GM21723 (cell line): ENCODE results near the gene FHAD1.
"Not testable (repeated sequence)": the region's sequence is repeated elsewhere in the genome, so short reads cannot be mapped to it uniquely, and the experiment has no call there.

Experiments
- ATAC-seq: cut with Tn5 transposase; IDR thresholded peaks from one replicate; pipeline ENCODE4 v1.9.1; 2021; ENCODE audit warnings: mild to moderate bottlenecking, moderate library complexity; ENCODE audit not compliant: unreplicated experiment

Gene FHAD1

DNA sequence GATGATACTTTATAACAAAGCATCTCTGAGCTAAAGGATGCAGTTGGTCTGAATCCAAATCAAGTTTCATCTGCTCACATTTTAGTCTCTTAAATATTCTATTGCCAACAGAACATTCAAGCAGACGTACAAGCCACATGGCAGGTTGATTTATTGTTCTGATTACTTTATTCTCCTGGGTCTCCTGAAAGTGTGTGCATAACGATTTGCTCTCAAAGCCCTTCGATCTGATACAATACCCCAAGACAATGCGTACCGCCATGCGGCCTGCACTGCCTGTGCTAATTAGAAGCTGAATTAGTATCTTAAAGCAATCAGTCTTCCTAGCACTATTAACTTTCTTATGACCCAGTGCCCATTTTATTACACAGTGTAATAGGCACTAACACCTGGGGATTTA lies 56.9 kb downstream of the FHAD1 start:
- ATAC-seq, result no peak

DNA sequence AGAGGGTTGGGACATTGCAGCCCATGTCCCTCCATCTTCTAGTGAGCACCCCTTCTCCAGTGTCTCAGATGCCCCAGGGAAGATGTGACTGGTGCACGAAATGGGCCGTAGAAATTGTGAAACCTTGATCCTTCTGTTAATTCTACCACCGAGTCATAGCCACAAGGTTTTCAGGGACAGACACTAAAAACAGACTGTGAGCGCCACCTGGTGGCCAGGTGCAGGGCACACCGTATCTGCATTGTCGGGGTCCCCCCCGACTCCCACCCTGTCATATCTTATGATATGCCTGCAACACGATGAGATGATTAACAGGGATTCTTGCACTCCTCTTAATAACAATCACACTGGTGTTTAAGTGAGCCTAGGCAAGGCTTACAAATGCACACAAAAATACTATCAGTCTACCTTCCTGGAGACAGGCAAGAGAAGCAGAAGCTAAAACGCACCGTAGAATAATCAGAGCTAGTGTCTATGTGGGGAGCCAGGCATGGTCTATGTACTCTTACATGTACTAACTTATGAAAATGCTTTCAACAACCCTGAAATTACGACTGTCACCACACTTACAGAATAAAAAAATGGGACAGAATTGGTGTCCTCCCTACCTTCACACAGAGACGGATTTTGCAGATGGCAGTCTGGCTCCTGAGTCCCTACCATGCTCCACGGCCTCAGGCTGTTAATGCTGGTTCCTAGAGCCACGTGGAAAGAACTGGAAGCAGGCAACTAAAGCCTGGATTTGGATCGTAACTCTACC lies 57.9 kb downstream of the FHAD1 start:
- ATAC-seq, result no peak

DNA sequence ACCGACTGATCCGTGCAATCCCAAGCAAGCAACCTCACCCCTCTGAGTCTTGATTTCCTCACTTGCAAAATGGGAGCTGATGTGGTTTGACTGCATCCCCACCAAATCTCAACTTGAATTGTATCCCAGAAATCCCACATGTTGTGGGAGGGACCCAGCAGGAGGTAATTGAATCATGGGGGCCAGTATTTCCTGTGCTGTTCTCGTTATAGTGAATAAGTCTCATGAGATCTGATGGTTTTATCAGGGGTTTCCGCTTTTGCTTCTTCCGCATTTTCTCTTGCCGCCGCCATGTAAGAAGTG lies 58.4 kb downstream of the FHAD1 start:
- ATAC-seq, result no peak

DNA sequence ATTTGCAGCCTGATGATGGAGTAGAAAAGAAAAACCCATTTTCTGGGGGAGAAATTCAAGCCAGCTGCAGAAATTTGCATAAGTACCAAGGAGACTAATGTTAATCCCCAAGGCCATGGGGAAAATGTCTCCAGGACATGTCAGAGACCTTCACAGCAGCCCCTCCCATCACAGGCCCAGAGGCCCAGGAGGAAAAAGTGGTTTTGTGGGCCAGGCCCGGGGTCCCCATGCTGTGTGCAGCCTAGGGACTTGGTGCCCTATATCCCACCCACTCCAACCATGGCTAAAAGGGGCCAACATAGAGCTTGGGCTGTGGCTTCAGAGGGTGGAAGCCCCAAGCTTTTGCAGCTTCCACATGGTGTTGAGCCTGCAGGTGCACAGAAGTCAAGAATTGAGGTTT lies 59.3 kb downstream of the FHAD1 start:
- ATAC-seq, result not testable (repeated sequence)

DNA sequence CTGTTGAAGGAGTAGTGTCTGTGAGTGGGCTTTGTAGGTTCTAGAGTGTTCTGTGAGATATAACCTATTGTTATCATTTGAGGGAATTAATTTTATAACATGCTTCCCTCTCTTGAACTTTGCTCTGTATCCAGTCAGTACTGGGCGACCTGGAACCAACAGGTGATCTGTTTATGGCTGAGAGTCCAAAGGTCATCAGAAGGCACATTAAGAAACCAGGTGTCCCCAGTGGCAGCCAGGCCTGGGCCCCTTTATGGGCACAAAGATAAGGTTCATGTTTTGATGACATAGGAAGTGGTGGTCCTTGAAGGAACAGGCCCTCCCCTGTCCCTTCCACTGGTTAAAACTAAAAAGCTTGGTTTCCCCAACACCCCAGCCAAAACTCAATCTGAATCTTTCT lies 61.1 kb downstream of the FHAD1 start:
- no peak for ATAC-seq

DNA sequence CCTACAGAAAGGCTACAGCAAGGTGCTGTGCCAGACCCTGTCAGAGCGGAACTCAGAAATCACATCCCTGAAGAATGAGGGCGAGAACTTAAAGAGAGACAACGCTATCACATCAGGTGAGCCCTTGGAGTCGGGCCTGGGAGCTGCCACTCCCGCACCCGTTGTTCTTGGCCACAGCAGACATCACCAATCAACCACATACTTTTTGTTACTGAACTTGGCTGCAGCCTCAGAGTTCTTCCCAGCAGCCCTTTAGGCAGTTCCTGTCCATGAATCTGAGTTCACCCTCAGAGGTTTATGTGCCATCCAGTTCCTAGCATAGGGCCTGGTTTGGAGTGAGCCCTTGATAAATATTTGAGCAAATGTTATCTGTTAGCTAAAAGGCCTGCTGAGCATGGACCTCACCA lies 61.6 kb downstream of the FHAD1 start:
- ATAC-seq, result no peak

DNA sequence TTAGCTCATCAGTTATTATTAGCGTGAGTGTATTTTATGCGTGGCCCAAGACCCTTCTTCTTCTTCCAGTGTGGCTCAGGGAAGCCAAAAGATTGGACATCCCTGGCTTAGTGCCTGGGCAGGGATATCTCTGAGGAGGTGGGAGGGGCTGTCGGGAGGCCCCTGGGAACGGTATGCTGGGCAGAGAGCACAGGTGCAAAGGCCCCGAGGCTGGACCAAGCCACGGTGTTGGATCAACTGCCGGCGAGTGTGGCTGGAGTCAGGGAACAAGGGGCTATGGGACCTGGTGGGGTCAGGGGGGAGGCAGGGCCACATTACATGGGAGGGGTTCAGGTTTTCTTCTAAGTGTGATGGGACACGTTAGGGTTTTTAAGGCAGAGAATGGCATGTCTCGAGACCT lies 62.7 kb downstream of the FHAD1 start:
- ATAC-seq, result no peak

DNA sequence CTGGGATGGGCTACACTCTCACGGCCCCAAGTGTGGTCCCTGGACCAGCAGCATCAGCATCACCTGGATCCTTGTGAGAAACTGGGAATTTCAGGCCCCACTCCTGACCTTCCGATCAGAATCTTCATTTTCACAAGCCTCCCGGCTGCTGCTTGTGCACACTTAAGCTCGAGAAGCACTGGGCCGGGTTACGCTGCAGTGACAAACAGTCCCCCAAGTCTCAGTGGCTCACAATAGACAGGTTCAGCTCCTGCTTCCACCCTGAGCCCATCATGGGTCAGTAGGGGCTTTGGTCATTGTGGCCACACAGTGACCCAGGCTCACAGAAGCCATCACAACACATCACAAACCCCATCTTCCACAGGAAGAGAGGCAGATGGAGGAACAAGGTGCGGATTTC lies 63.5 kb downstream of the FHAD1 start:
- ATAC-seq, result no peak

DNA sequence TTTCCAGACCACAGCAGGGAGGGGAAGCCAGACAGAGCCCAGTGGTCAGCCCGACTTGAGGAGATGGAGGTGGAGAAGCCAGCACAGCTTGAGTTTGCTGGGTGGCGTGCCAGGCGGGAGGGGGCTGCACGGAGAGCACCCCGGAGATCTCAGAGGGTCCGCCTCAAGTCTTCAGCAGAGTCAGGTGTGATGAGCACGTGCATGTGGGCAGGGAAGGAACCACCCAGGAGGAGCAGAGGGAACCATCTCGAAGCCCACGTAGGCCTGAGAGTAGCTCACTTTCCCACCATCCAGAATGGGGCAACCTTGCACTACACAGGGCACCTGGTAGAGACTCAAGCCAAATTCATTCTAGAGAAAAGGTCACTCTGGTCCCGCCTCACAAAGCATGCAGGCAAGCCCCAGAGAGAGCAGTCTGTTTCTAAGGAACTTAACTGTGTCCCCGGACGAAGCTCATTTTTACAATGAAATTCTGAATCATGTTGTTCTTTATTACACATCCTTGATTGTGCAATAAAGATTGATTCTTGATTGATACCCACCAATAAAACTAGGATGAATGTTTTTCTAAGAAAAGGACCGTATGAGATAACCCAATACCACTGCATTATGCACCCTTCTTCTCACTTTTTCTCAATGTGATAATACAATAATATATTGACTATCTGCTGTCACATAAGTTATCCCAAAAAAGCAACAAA lies 64.2 kb downstream of the FHAD1 start:
- no peak for ATAC-seq

DNA sequence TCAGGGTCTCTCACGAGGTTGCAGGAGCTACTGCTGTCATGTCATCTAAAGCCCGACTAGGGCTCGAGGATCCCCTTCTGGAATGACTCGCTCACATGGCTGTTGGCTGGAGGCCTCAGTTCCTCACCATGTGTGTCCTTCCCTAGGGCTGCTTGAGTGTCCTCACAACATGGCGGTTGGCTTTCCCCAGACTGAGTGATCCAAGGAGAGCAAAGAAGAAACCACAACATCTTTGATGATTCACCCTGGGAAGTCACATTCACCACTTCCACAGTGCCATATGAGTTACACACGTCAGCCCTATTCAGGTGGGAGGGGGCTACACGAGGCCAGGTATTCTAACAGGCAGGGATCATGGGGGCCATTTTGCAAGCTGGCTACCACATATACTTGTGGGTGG lies 64.9 kb downstream of the FHAD1 start:
- ATAC-seq, result no peak

DNA sequence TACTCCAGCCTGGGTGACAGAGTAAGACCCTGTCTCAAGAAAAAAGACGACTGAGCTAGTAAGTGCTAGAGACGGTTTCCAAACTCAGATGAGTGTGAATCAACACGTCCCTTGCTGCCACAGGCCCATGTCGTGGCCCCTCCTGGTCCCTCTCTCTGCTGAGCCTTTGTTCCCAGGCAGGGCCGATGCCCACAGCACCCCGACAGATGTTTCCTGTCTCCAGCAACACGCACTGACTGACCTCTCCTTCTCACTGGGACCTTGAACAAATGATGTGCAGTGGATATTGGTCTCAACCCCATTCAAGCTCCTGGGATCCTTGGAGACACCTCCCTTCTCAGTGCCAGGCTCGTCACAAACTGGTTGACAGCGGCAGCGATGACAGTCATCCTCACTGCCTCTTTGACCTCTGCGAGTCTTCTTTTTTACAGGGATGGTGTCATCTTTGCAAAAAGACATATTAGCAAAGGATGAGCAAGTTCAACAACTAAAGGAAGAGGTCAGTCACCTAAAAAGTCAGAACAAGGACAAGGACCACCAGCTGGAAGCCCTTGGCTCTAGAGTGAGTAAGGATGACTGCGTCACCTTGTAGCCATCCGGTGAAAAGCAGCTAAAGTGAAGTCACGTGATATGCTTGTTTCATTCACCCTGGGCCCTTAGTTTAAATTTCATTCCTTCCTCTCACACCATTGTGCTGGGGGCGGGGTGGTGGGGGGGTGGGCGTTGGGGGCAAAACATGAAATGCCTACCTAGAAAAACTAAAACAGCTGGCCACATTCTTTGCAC lies 65.8 kb downstream of the FHAD1 start:
- ATAC-seq, result no peak

DNA sequence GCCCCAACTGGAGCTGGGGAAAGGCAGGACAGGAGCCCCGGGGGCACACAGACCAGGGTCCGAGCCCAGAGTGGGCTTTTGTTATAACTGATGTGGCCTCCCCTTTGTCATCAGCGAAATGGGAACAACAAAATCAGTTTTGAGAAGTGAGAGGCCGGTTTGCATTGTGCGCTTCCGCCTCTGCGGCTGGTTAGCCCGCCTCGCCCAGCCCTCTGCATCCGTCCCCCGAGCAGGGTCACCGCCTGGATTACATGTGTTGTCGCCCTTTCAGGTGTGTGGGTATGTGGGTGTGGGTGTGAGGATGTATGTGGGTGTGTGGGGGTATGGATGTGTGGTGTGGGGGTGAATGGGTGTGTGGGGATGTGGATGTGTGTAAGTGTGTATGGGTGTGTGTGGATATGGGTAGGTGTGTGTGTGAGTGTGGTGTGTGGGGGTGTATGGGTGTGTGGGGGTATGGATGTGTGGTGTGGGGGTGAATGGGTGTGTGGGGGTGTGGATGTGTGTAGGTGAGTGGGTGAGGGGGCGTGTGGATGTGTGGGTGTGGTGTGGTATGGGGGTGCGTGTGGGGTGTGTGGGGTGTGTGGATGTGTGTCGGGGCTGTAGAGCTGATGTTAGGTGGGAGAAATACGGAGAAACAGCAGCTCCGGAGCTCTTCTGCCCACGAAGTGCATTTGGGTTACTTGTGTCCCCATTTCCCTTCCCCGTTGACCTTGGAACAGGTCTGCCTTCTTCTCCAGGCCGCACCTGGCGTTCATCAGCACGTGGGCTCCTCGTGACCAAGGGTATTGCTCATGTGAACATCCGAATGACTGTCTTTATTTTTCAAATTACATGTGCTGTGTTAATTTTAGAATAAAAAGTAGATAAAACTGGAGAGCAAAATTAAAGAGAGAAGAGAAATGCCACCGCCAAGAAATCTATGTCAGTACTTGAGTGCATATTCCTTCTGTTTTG lies 67.6 kb downstream of the FHAD1 start:
- no peak for ATAC-seq

DNA sequence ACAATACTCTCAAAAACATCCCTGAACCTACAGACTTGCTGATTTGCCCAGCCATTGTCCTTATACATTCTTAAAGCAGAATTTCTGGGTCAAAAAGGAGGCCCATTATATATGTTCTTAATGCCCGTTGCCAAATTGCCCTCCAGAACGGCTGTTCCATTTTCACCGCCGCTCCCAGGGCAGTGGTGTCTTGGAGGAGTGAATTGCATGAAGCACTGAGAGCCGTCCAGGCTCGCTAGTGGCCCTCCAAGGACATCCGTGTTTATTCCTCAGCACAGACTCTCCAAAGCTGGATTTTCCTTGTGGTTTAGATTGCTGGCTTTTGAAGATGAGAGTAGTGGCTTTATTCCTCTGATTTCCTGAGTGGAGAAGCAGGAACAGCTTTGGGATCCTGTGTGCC lies 68.8 kb downstream of the FHAD1 start:
- ATAC-seq, result no peak

DNA sequence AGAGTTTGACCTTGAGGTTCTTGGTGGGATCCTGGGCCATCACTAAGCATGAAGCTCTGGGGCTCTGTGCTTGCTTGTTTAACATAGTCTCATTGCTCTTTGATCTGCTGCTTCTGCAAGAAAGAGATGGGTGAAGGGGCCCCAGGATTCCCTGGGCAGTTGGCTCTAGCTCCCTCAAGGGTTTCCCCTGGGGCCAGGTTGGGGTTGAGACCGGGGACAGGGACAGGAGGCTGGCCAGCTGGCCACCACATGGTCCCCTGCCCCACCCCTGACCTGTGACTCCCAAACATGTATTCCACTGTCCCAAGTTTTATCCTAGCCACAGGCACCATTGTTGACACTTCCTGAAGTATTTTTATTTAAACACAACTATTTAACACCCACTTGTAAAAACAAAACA lies 69.5 kb downstream of the FHAD1 start:
- no peak for ATAC-seq

DNA sequence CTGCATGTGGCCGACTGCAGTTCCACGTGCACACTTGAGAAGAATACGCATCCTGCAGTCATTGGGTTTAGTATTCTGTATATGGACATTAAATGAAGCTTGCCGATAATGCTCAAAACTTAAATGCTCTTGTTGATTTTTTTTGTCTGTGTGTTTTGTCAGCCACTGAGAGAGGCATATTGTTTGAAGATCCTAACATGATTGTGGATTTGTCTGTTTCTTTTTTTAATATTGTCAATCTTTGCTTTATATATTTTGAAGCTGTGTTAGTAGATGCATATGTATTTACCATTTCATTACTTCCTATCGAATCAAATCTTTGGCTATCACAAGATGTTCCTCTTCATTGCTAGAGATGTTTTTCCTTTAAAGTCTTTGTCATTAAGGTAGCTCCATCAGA lies 73.2 kb downstream of the FHAD1 start:
- ATAC-seq, result no peak

DNA sequence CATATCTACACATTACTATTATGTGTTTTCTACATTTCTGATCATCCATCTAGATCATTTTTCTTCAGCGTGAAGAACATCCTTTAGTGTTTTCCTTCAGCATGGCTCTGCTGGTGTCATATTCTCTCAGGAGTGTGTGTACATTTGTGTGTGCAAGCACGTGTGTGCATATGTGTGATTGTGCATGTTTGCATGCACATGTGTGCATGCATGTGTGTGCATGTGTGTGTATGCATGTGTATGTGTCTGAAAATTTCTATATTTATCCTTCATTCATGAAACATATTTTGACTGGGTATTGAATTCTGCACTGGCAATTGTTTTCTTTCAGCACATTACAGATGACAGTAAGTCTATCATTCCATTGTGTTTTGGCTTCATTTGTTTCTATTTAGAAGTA lies 74.6 kb downstream of the FHAD1 start:
- ATAC-seq, result no peak

DNA sequence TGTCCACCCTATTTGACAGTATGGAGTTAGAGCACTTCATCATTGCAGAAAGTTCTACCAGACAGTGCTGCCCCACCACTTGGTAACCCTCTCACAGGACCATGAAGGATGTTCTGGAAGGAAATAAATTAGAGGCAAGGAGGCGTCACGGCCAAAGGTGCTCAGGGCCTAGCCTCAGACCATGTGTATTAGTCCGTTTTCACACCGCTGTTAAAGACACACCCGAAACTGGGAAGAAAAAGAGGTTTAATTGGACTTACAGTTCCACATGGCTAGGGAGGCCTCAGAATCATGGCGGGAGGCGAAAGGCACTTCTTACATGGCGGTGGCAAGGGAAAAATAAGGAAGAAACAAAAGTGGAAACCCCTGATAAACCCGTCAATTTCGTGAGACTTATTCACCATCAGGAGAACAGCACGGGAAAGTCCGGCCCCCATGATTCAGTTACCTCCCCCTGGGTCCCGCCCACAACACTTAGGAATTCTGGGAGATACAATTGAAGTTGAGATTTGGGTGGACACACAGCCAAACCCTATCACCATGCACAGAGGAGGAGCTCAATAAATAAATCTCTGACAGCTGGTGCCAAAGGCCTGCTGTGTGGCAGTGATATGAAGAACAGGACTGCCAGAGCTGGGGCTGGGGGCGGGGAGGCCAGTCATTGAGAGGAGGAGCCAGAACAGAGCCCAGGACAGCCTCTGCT lies 75.8 kb downstream of the FHAD1 start:
- no peak for ATAC-seq

DNA sequence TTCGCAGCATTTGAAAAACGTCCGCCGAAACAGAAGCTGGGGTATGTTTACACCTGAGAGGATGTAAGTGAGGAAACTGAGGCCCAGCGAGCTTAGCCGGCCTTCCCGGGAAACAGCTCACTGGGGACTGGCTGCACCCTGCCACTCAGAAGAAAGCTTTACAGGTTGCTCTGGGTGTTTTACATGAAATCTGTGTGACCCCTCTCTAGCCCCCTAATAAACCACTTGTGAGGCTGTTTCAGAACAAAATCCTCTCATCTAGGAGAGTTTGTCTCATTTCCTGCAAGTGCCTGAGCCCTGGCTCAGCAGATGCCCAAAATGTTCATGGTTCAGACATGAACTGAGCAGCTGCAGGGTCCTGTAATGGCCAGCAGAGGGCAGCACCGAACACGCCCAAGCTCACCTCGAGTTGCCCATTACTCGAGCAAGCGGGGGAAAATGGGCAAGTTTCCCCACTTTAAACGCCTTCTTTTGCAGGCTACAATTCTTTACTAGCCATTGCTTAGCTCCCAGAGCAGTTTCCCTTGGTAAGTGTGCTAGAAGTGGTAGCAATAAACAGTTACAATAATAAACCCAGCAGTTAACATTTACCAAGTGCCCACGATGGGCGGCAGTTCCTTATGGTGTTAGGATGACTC lies 76.4 kb downstream of the FHAD1 start:
- ATAC-seq, result no peak

DNA sequence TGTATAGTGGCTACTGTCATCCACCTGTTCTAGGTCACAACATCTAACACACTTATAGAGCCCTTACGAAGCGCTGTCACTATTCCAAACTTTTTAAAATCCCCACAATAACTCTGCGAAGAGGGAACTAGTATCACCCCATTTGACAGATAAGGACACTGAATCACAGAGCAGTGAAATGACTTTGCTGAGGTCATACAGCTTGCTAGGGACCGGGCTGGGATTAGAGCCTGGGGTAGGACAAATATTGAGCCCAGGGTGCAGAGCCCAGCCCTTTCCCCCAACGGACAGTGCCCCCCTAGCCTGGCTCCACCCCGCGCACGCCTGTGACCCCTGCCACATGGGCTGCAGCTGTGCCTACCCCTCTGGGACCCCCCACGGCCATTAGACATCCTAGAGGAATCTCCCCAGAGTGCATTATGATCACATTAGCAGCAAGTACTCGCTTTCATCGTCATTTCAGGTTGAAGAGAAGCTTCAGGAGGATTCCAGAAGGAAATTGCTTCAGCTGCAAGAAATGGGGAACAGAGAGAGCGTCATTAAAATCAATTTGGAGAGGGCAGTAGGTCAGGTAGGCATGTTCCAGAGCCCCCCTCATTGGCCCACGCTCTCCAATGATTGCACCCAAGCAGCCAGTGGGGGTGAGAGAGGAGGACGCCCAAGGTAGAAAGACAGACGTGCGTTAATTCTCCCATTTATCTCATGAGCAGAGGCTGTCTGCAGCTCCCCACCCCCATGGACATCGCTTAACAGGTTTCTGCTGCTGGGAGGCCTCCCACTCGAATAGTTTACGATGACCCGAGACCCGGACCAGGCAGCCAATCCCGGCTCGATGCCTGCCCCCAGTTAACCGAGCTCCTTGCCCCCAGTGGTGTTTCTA lies 77.2 kb downstream of the FHAD1 start:
- no peak for ATAC-seq
